ENCODE results near the gene CFAP300.

CFAP300 gene

GRCh38 chr11:102073253-102073652 lies 26.0 kb downstream of the CFAP300 start:
- no peak for DNase-seq

- no peak for DNase-seq
Observed at GRCh38 chr11:102079625-102080024, 32.4 kb downstream of the CFAP300 start.

GRCh38 chr11:102081313-102081712 lies 34.1 kb downstream of the CFAP300 start:
- no peak for DNase-seq

- DNase-seq: no peak
Observed at GRCh38 chr11:102085864-102086551, 38.8 kb downstream of the CFAP300 start.

- DNase-seq: no peak
Observed at GRCh38 chr11:102097186-102097585, 49.9 kb downstream of the CFAP300 start.

- no peak for DNase-seq
Observed at GRCh38 chr11:102099755-102100154, 52.5 kb downstream of the CFAP300 start.

GRCh38 chr11:102108734-102109440 lies 61.6 kb downstream of the CFAP300 start:
- DNase-seq: no peak

GRCh38 chr11:102109896-102110760 lies 62.9 kb downstream of the CFAP300 start, which contains the start of gene YAP1:
TSS of gene YAP1 (plus strand) at chr11:102110447. CDS start at chr11:102110849, 402 bp downstream.
- DNase-seq: no peak

- no peak for DNase-seq
Observed at GRCh38 chr11:102110761-102111010, 63.4 kb downstream of the CFAP300 start.

GRCh38 chr11:102111011-102111786 lies 64.0 kb downstream of the CFAP300 start:
- DNase-seq: no peak

- DNase-seq: no peak
Observed at GRCh38 chr11:102111787-102112508, 64.7 kb downstream of the CFAP300 start.

GRCh38 chr11:102112509-102112821 lies 65.2 kb downstream of the CFAP300 start:
- DNase-seq: no peak

- DNase-seq: no peak
Observed at GRCh38 chr11:102114032-102114431, 66.8 kb downstream of the CFAP300 start.

- DNase-seq: no peak
Observed at GRCh38 chr11:102115557-102115956, 68.3 kb downstream of the CFAP300 start.

GRCh38 chr11:102116453-102117205 lies 69.4 kb downstream of the CFAP300 start:
- no peak for DNase-seq

GRCh38 chr11:102117472-102118113 lies 70.4 kb downstream of the CFAP300 start:
- DNase-seq: no peak

GRCh38 chr11:102118937-102119336 lies 71.7 kb downstream of the CFAP300 start:
- DNase-seq: no peak

- DNase-seq: no peak
Observed at GRCh38 chr11:102119997-102120396, 72.8 kb downstream of the CFAP300 start.

GRCh38 chr11:102120437-102120973 lies 73.3 kb downstream of the CFAP300 start:
- no peak for DNase-seq

- DNase-seq: no peak
Observed at GRCh38 chr11:102121329-102121728, 74.1 kb downstream of the CFAP300 start.
